GM18873 (cell line): ENCODE data around the gene FLNB.

ENCODE experiments used
- ATAC-seq: cut with Tn5 transposase; IDR thresholded peaks from one replicate; pipeline ENCODE4 v1.9.1; 2021; ENCODE audit warnings: mild to moderate bottlenecking, moderate library complexity, moderate number of reproducible peaks; ENCODE audit not compliant: unreplicated experiment, low FRiP score

FLNB gene

GRCh38 chr3:58073301-58074108, 65.3 kb downstream of the FLNB start:
- ATAC-seq: no peak

- ATAC-seq: no peak
Measured at GRCh38 chr3:58074116-58074715, 66.0 kb downstream of the FLNB start.

GRCh38 chr3:58074997-58075396, 66.8 kb downstream of the FLNB start:
- no peak for ATAC-seq

- no peak for ATAC-seq
Measured at GRCh38 chr3:58077596-58078285, 69.5 kb downstream of the FLNB start.

GRCh38 chr3:58078610-58079009, 70.4 kb downstream of the FLNB start:
- no peak for ATAC-seq

GRCh38 chr3:58079773-58080172, 71.6 kb downstream of the FLNB start:
- no peak for ATAC-seq

- no peak for ATAC-seq
Measured at GRCh38 chr3:58082047-58082446, 73.8 kb downstream of the FLNB start.

- no peak for ATAC-seq
Measured at GRCh38 chr3:58084166-58084565, 75.9 kb downstream of the FLNB start.

GRCh38 chr3:58084788-58085543, 76.7 kb downstream of the FLNB start:
- ATAC-seq: peak; percentile 43

- ATAC-seq: peak; percentile 20
Measured at GRCh38 chr3:58085616-58086015, 77.4 kb downstream of the FLNB start.

GRCh38 chr3:58088501-58088900, 80.3 kb downstream of the FLNB start:
- ATAC-seq: no peak

- no peak for ATAC-seq
Measured at GRCh38 chr3:58090351-58090750, 82.1 kb downstream of the FLNB start.

GRCh38 chr3:58092521-58092920, 84.3 kb downstream of the FLNB start:
- ATAC-seq: no peak

GRCh38 chr3:58093574-58094195, 85.5 kb downstream of the FLNB start:
- ATAC-seq: no peak

- ATAC-seq: no peak
Measured at GRCh38 chr3:58094657-58095056, 86.4 kb downstream of the FLNB start.

- no peak for ATAC-seq
Measured at GRCh38 chr3:58095603-58096138, 87.4 kb downstream of the FLNB start.

GRCh38 chr3:58098531-58098930, 90.3 kb downstream of the FLNB start:
- ATAC-seq: no peak

GRCh38 chr3:58099865-58100264, 91.6 kb downstream of the FLNB start:
- no peak for ATAC-seq

- no peak for ATAC-seq
Measured at GRCh38 chr3:58101499-58102389, 93.5 kb downstream of the FLNB start.
